Measurements from ENCODE around the gene YIPF3. TPM values are rescaled to one million over a fixed set of nuclear protein-coding genes. Genes with fewer than 3 reads are reported as not detected.

Gene YIPF3
- total RNA-seq, 4 donors from 2014 or later = 61.7 to 105 (median 77.9) TPM

- Histone ChIP-seq H3K9me3 (no peaks in the 10 kb centered on the region), H3K4me1 (peaks cover 0 to 47% (median 12%) of the 10 kb centered on the region in 4 donors), H3K36me3 (peaks cover 0 to 16% (median 0%) of the 10 kb centered on the region in 3 donors), H3K27ac (no peak overlapping the region), H3K4me3 (no peak overlapping the region), H3K27me3 (no peaks in the 10 kb centered on the region)
- no peak for TF ChIP-seq CTCF (IDR thresholded peaks at IDR 0.05)
- TF ChIP-seq POLR2A (IDR thresholded peaks at IDR 0.05) = no peak
- TF ChIP-seq EP300 (IDR thresholded peaks at IDR 0.05) = no peak
- WGBS, 2 donors = 88% methylated on average over 11 of the region's 11 CpGs
- no peak for DNase-seq (ENCODE audit: low spot score in 2 of 2)
Measured at GRCh38 chr6:43481591-43482236, 35.0 kb downstream of the YIPF3 start.

GRCh38 chr6:43481075-43481474 is 35.7 kb downstream of the YIPF3 start:
- H3K27me3 ChIP-seq = no peaks in the 10 kb centered on the region
- H3K9me3 ChIP-seq = no peaks in the 10 kb centered on the region
- H3K36me3 ChIP-seq = peaks cover 0 to 16% (median 0%) of the 10 kb centered on the region in 3 donors
- no peak overlapping the region for H3K27ac ChIP-seq
- H3K4me3 ChIP-seq = no peak overlapping the region
- H3K4me1 ChIP-seq = peaks cover 0 to 47% (median 13%) of the 10 kb centered on the region in 4 donors
- no peak for DNase-seq (ENCODE audit: low spot score in 2 of 2)
- TF ChIP-seq POLR2A (IDR thresholded peaks at IDR 0.05) = no peak
- no peak for TF ChIP-seq CTCF (IDR thresholded peaks at IDR 0.05)
- TF ChIP-seq EP300 (IDR thresholded peaks at IDR 0.05) = no peak
- 89% methylated on average over 2 of the region's 2 CpGs for WGBS, 2 donors

- no peak for DNase-seq (ENCODE audit: low spot score in 2 of 2)
- Histone ChIP-seq H3K4me3 (peak overlapping the region; percentile 62 to 75 (median 68)), H3K27me3 (no peaks in the 10 kb centered on the region), H3K27ac (peak overlapping the region; percentile 71 to 89 (median 88)), H3K9me3 (no peaks in the 10 kb centered on the region), H3K4me1 (peaks cover 0 to 40% (median 13%) of the 10 kb centered on the region in 4 donors), H3K36me3 (peaks cover 0 to 8% (median 0%) of the 10 kb centered on the region in 3 donors)
- 16 to 26% methylated on average over 3 of the region's 3 CpGs for WGBS, 2 donors
- TF ChIP-seq POLR2A (IDR thresholded peaks at IDR 0.05) = no peak
- TF ChIP-seq CTCF (IDR thresholded peaks at IDR 0.05) = no peak
- TF ChIP-seq EP300 (IDR thresholded peaks at IDR 0.05) = no peak
Measured at GRCh38 chr6:43478008-43478372, 38.7 kb downstream of the YIPF3 start.

- no peaks in the 10 kb centered on the region for H3K27me3 ChIP-seq
- WGBS, 2 donors = 1 to 2% methylated on average over 34 of the region's 34 CpGs
- peaks cover 0 to 2% (median 0%) of the 10 kb centered on the region in 3 donors for H3K36me3 ChIP-seq
- H3K27ac ChIP-seq = peak within 1 kb of the TSS; percentile 71 to 89 (median 88)
- peak; percentile 87 to 92 for DNase-seq (ENCODE audit: low spot score in 2 of 2)
- H3K4me1 ChIP-seq = peaks cover 0 to 39% (median 13%) of the 10 kb centered on the region in 4 donors
- TF ChIP-seq EP300 (IDR thresholded peaks at IDR 0.05) = peak; percentile 31 to 93
- TF ChIP-seq POLR2A (IDR thresholded peaks at IDR 0.05) = peak; percentile 20 to 73
- no peak for TF ChIP-seq CTCF (IDR thresholded peaks at IDR 0.05)
- H3K9me3 ChIP-seq = no peaks in the 10 kb centered on the region
- peak within 1 kb of the TSS; percentile 62 to 75 (median 68) for H3K4me3 ChIP-seq
Measured at GRCh38 chr6:43477235-43478007, 39.3 kb downstream of the YIPF3 start, which contains the start of gene TJAP1. TJAP1 (plus strand) TSS chr6:43477570; CDS start chr6:43499002, 21,432 bp downstream.

GRCh38 chr6:43476746-43477145 is 40.0 kb downstream of the YIPF3 start:
- 29 to 41% methylated on average over 2 of the region's 2 CpGs for WGBS, 2 donors
- peak overlapping the region; percentile 71 to 89 (median 88) for H3K27ac ChIP-seq
- no peaks in the 10 kb centered on the region for H3K27me3 ChIP-seq
- TF ChIP-seq CTCF (IDR thresholded peaks at IDR 0.05) = no peak
- TF ChIP-seq POLR2A (IDR thresholded peaks at IDR 0.05) = no peak
- TF ChIP-seq EP300 (IDR thresholded peaks at IDR 0.05) = no peak
- no peak for DNase-seq (ENCODE audit: low spot score in 2 of 2)
- H3K4me1 ChIP-seq = peaks cover 0 to 34% (median 13%) of the 10 kb centered on the region in 4 donors
- H3K4me3 ChIP-seq = peak overlapping the region; percentile 62 to 75 (median 68)
- no peaks in the 10 kb centered on the region for H3K36me3 ChIP-seq
- no peaks in the 10 kb centered on the region for H3K9me3 ChIP-seq
